GM23338 (cell line): ENCODE data around the gene EVC. TPM values are rescaled to one million over a fixed set of nuclear protein-coding genes. Genes with fewer than 3 reads are reported as not detected.

ENCODE experiments used
- ATAC-seq: fragments of 200-7000 bp; cut with Tn5 transposase; 3 replicates; pipeline ENCODE4 v1.9.1; 2020
- DNase-seq: peaks from one replicate; pipeline ENCODE4 v3.0.0-alpha.2; 2015; ENCODE audit warnings: low spot score
- H2AFZ ChIP-seq: fragments of 200-600 bp; sonication (generic); 2 replicates; pipeline ENCODE4 v1.8.0; 2016; ENCODE audit warnings: antibody characterized with exemption, mild to moderate bottlenecking, moderate library complexity
- H3F3A ChIP-seq: fragments of 200-600 bp; sonication (generic); replicated peaks from 2 replicates; pipeline ENCODE4 v1.8.0; 2017; ENCODE audit warnings: antibody characterized with exemption, mixed run types, low read depth
- H3K27ac ChIP-seq: fragments of 200-600 bp; sonication (generic); 2 replicates; pipeline ENCODE4 v1.6.1; 2016; ENCODE audit warnings: low read depth
- H3K27me3 ChIP-seq: fragments of 200-600 bp; sonication (generic); 2 replicates; pipeline ENCODE4 v1.8.0; 2016; ENCODE audit warnings: mild to moderate bottlenecking, mixed run types, moderate library complexity; ENCODE audit not compliant: insufficient read depth
- H3K36me3 ChIP-seq: fragments of 200-600 bp; sonication (generic); 2 replicates; pipeline ENCODE4 v1.8.0; 2016; ENCODE audit warnings: mild to moderate bottlenecking; ENCODE audit not compliant: insufficient read depth
- H3K4me1 ChIP-seq: fragments of 200-600 bp; sonication (generic); 2 replicates; pipeline ENCODE4 v1.8.0; 2016; ENCODE audit warnings: mild to moderate bottlenecking, moderate library complexity; ENCODE audit not compliant: insufficient read depth
- H3K4me2 ChIP-seq: fragments of 200-600 bp; sonication (generic); 2 replicates; pipeline ENCODE4 v1.7.1; 2017; ENCODE audit warnings: mixed run types
- H3K4me3 ChIP-seq: fragments of 200-600 bp; sonication (generic); 2 replicates; pipeline ENCODE4 v1.6.1; 2016; ENCODE audit warnings: mixed run types
- H3K79me2 ChIP-seq: fragments of 200-600 bp; sonication (generic); replicated peaks from 2 replicates; pipeline ENCODE4 v1.8.0; 2017; ENCODE audit warnings: mild to moderate bottlenecking; ENCODE audit not compliant: insufficient read depth
- H3K9me2 ChIP-seq: fragments of 200-600 bp; sonication (generic); 2 replicates; pipeline ENCODE4 v1.8.0; 2017; ENCODE audit not compliant: insufficient read depth
- H4K20me1 ChIP-seq: fragments of 200-600 bp; sonication (generic); replicated peaks from 2 replicates; pipeline ENCODE4 v1.8.0; 2017; ENCODE audit warnings: mild to moderate bottlenecking; ENCODE audit not compliant: insufficient read depth
- H3K27ac Mint-ChIP-seq: 2 replicates; pipeline ENCODE4 v1.8.0; 2020; ENCODE audit warnings: inconsistent platforms, mild to moderate bottlenecking, moderate library complexity, mixed read lengths
- H3K27me3 Mint-ChIP-seq: 3 replicates; pipeline ENCODE4 v1.8.0; 2022; ENCODE audit warnings: low read depth, mild to moderate bottlenecking, moderate library complexity, mixed read lengths, inconsistent platforms; ENCODE audit not compliant: insufficient read depth, poor library complexity
- H3K36me3 Mint-ChIP-seq: 3 replicates; pipeline ENCODE4 v1.8.0; 2021; ENCODE audit warnings: low read depth, mild to moderate bottlenecking, inconsistent platforms, moderate library complexity, mixed read lengths
- H3K4me1 Mint-ChIP-seq: 3 replicates; pipeline ENCODE4 v1.8.0; 2020; ENCODE audit warnings: mild to moderate bottlenecking, inconsistent platforms, mixed read lengths
- H3K4me3 Mint-ChIP-seq: 3 replicates; pipeline ENCODE4 v1.8.0; 2021; ENCODE audit warnings: moderate library complexity, mild to moderate bottlenecking, inconsistent platforms, mixed read lengths
- H3K9me3 Mint-ChIP-seq: 3 replicates; pipeline ENCODE4 v1.8.0; 2020; ENCODE audit warnings: moderate library complexity, mild to moderate bottlenecking, inconsistent platforms, mixed read lengths
- CREB1 ChIP-seq: fragments of 250-450 bp; sonication (Bioruptor Pico); IDR thresholded peaks from 2 replicates; pipeline ENCODE4 v1.5.0; 2020; ENCODE audit warnings: low read depth, mild to moderate bottlenecking, moderate library complexity
- CTCF ChIP-seq, 2 experiments: fragments of 200-600 bp in 1 of 2; sonication (generic) in 1 of 2; conservative IDR thresholded peaks; 2 replicates each; pipeline versions ENCODE4 v1.5.1 to v1.6.1; 2016 to 2017; ENCODE audit warnings: antibody characterized with exemption in 2 of 2, low read depth in 2 of 2, mild to moderate bottlenecking in 2 of 2, moderate library complexity in 1 of 2
- ETS1 ChIP-seq: IDR thresholded peaks from 2 replicates; pipeline ENCODE4 v1.6.1; 2016; ENCODE audit warnings: antibody characterized with exemption
- EZH2 ChIP-seq: fragments of 200-600 bp; sonication (generic); IDR thresholded peaks from one replicate; pipeline ENCODE4 v1.8.0; 2017; ENCODE audit warnings: antibody characterized with exemption, mild to moderate bottlenecking, low read depth; ENCODE audit not compliant: unreplicated experiment
- EZH2phosphoT487 ChIP-seq: fragments of 200-600 bp; sonication (generic); IDR thresholded peaks from one replicate; pipeline ENCODE4 v1.8.1; 2018; ENCODE audit warnings: antibody characterized with exemption; ENCODE audit not compliant: unreplicated experiment
- JUNB ChIP-seq: IDR thresholded peaks from one replicate; pipeline ENCODE4 v1.6.1; 2016; ENCODE audit warnings: antibody characterized with exemption; ENCODE audit not compliant: unreplicated experiment
- NANOG ChIP-seq: IDR thresholded peaks from 2 replicates; pipeline ENCODE4 v1.6.1; 2016; ENCODE audit warnings: antibody characterized with exemption, borderline replicate concordance
- POLR2AphosphoS5 ChIP-seq: IDR thresholded peaks from 2 replicates; pipeline ENCODE4 v1.6.1; 2016; ENCODE audit warnings: antibody characterized with exemption, low read depth
- REST ChIP-seq: IDR thresholded peaks from one replicate; pipeline ENCODE4 v1.6.1; 2018; ENCODE audit warnings: antibody characterized with exemption; ENCODE audit not compliant: unreplicated experiment
- STAT1 ChIP-seq: IDR thresholded peaks from one replicate; pipeline ENCODE4 v1.6.1; 2016; ENCODE audit warnings: antibody characterized with exemption; ENCODE audit not compliant: unreplicated experiment
- ZNF114 ChIP-seq: fragments of 250-450 bp; sonication (Bioruptor Pico); IDR thresholded peaks from 2 replicates; pipeline ENCODE4 v1.5.0; 2020; ENCODE audit warnings: mild to moderate bottlenecking, moderate library complexity
- ZNF331 ChIP-seq: fragments of 250-450 bp; sonication (Bioruptor Pico); IDR thresholded peaks from 2 replicates; pipeline ENCODE4 v1.5.0; 2020; ENCODE audit warnings: low read depth, mild to moderate bottlenecking, moderate library complexity
- ZNF462 ChIP-seq: fragments of 250-450 bp; sonication (Bioruptor Pico); IDR thresholded peaks from 2 replicates; pipeline ENCODE4 v1.5.0; 2020; ENCODE audit warnings: mild to moderate bottlenecking, moderate library complexity
- polyA plus RNA-seq: library from polyadenylated mRNA; unstranded; fragments of >200 nt; fragmentation: Nextera tagmentation; extraction: Ambion mirVana; gene quantifications from 2 replicates; pipeline ENCODE4 v1.2.1, GENCODE V29; 2016
- total RNA-seq: library from RNA; depleted of rRNA; stranded (reverse); fragments of >200 nt; shearing (Covaris generic); gene quantifications from 2 replicates; pipeline ENCODE4 v1.2.3, GENCODE V29; 2014

Gene EVC
- total and polyA plus RNA-seq, 2 experiments from 2014 or later = 1.7 to 12.8 TPM

- DNase-seq (no peak), ATAC-seq (no peak)
- Histone ChIP-seq H3K4me3 (no peak overlapping the region), H3K9me2 (no peaks in the 10 kb centered on the region), H3K27ac (no peak overlapping the region), H3K4me2 (no peak overlapping the region), H3K36me3 (0 out of 2 replicates have a peak, but pooled peaks cover 6% of the 10 kb centered on the region), H4K20me1 (no peaks in the 10 kb centered on the region; the same call in 1 of the 2 replicates), H3K27me3 (no peaks in the 10 kb centered on the region), H3F3A (no peaks in the 10 kb centered on the region), H3K79me2 (no peaks in the 10 kb centered on the region), H2AFZ (no peak overlapping the region), H3K4me1 (no peaks in the 10 kb centered on the region)
- TF ChIP-seq STAT1 (no peak), REST (no peak), JUNB (no peak), CREB1 (CRISPR knock-in tag) (no peak), POLR2AphosphoS5 (no peak), ZNF462 (no peak), CTCF (conservative IDR thresholded peaks at IDR 0.05; ENCODE audit: low read depth in 2 of 2) (no peak), EZH2phosphoT487 (no peak), ZNF331 (CRISPR knock-in tag) (no peak), ZNF114 (no peak), NANOG (no peak), EZH2 (no peak), ETS1 (no peak)
- H3K9me3 Mint-ChIP-seq = no peaks in the 10 kb centered on the region
- H3K4me1 Mint-ChIP-seq = no peaks in the 10 kb centered on the region
- peaks cover 9% of the 10 kb centered on the region for H3K27me3 Mint-ChIP-seq
- H3K36me3 Mint-ChIP-seq = peaks cover 32% of the 10 kb centered on the region
- no peak overlapping the region for H3K4me3 Mint-ChIP-seq
- H3K27ac Mint-ChIP-seq = no peak overlapping the region
Observed at GRCh38 chr4:5798946-5799345, 87.9 kb downstream of the EVC start.
